ENCODE results near the gene PSMD1.

- TF ChIP-seq HOXD13 (CRISPR knock-in tag; IDR thresholded peaks at IDR 0.05; ENCODE audit: borderline replicate concordance) = no peak
- TF ChIP-seq CTCF (tag by site-specific recombination; IDR thresholded peaks at IDR 0.05) = no peak
- no peak for TF ChIP-seq ZNF423 (tag by site-specific recombination; IDR thresholded peaks at IDR 0.05)
- no peak for TF ChIP-seq ZNF426 (tag by site-specific recombination; IDR thresholded peaks at IDR 0.05)
- TF ChIP-seq ZNF670 (tag by site-specific recombination; IDR thresholded peaks at IDR 0.05; ENCODE audit: low read depth) = no peak
- TF ChIP-seq ZNF146 (tag by site-specific recombination; IDR thresholded peaks at IDR 0.05) = no peak
- no peak for TF ChIP-seq ZNF768 (tag by site-specific recombination; IDR thresholded peaks at IDR 0.05)
- TF ChIP-seq ZNF280C (tag by site-specific recombination; IDR thresholded peaks at IDR 0.05) = no peak
- TF ChIP-seq ZBTB8A (tag by site-specific recombination; IDR thresholded peaks at IDR 0.05) = no peak
Measured at GRCh38 chr2:231010201-231010730, 46.4 kb upstream of the PSMD1 start.
